ENCODE results near the gene GPAM.
A peak's percentile ranks its signal among the peaks of the same experiment; 100 is the strongest.
"Not testable (repeated sequence)": the region's sequence is repeated elsewhere in the genome, so short reads cannot be mapped to it uniquely, and the experiment has no call there.

The GPAM gene

GRCh38 chr10:112115781-112116385 lies 67.7 kb downstream of the GPAM start:
- H3K27ac ChIP-seq, result no peak overlapping the region
- H2AFZ ChIP-seq (ENCODE audit: low read depth), result no peak overlapping the region
- no peak overlapping the region for H3K4me2 ChIP-seq
- no peaks in the 10 kb centered on the region for H3K36me3 ChIP-seq (ENCODE audit: insufficient read depth)
- no peaks in the 10 kb centered on the region for H4K20me1 ChIP-seq (ENCODE audit: insufficient read depth)
- no peak overlapping the region for H3K9ac ChIP-seq
- peak; percentile 65 for TF ChIP-seq CTCF (conservative IDR thresholded peaks at IDR 0.05; ENCODE audit: low read depth, low read length)
- H3K4me3 ChIP-seq (IDR thresholded peaks at IDR 0.05; ENCODE audit: insufficient read depth, low read depth, low read length), result no peak overlapping the region
- no peaks in the 10 kb centered on the region for H3K27me3 ChIP-seq (ENCODE audit: insufficient read depth, low read depth)
- no peaks in the 10 kb centered on the region for H3K4me1 ChIP-seq (ENCODE audit: low read depth, poor library complexity, severe bottlenecking)
- H3K79me2 ChIP-seq (ENCODE audit: insufficient read depth, low read depth), result no peaks in the 10 kb centered on the region

GRCh38 chr10:112109779-112110178 lies 73.8 kb downstream of the GPAM start:
- H3K27ac ChIP-seq; H3K27me3 ChIP-seq (ENCODE audit: insufficient read depth, low read depth); H3K4me3 ChIP-seq (IDR thresholded peaks at IDR 0.05; ENCODE audit: insufficient read depth, low read depth, low read length): not testable (repeated sequence)

More at GRCh38 chr10:112109779-112110178, 73.8 kb downstream of the GPAM start:
- H3K4me1 ChIP-seq (ENCODE audit: low read depth, poor library complexity, severe bottlenecking); H3K79me2 ChIP-seq (ENCODE audit: insufficient read depth, low read depth); H3K9ac ChIP-seq; H4K20me1 ChIP-seq (ENCODE audit: insufficient read depth); H2AFZ ChIP-seq (ENCODE audit: low read depth); H3K36me3 ChIP-seq (ENCODE audit: insufficient read depth); H3K4me2 ChIP-seq: not testable (repeated sequence)

All from KMS-11 (cell line).